Stomach (tissue), 9 donors: ENCODE data around the gene GARS1. TPM values are rescaled to one million over a fixed set of nuclear protein-coding genes. Genes with fewer than 3 reads are reported as not detected.
A peak's percentile ranks its signal among the peaks of the same experiment; 100 is the strongest.

Experiments
- DNase-seq, 2 donors: peaks; one replicate each; pipeline versions ENCODE4 v3.0.0 to v3.0.0-alpha.2; 2013 to 2019
- H3K27ac ChIP-seq, 5 donors: fragments of 200-600 bp in 4 of 5; sonication (generic) in 4 of 5; one replicate each; pipeline ENCODE4 v1.5.1; 2013 to 2019; ENCODE audit warnings: mild to moderate bottlenecking in 1 of 5, moderate library complexity in 1 of 5
- H3K27me3 ChIP-seq, 3 donors: fragments of 200-600 bp; sonication (generic); one replicate each; pipeline ENCODE4 v1.5.1; 2017 to 2019; ENCODE audit warnings: mixed run types in 1 of 3
- H3K36me3 ChIP-seq, 4 donors: fragments of 200-600 bp; sonication (generic); 1 replicate in 3 of 4; 2 replicates in 1 of 4; pipeline ENCODE4 v1.5.1; 2016 to 2019
- H3K4me1 ChIP-seq, 4 donors: fragments of 200-600 bp; sonication (generic); one replicate each; pipeline ENCODE4 v1.5.1; 2016 to 2019
- H3K4me3 ChIP-seq, 4 donors: fragments of 200-600 bp; sonication (generic) in 3 of 4; one replicate each; pipeline ENCODE4 v1.5.1; 2016 to 2019; ENCODE audit warnings: mild to moderate bottlenecking in 1 of 4
- H3K9me3 ChIP-seq, 4 donors: fragments of 200-600 bp; sonication (generic); one replicate each; pipeline ENCODE4 v1.5.1; 2016 to 2019
- EP300 ChIP-seq: sonication (generic); formaldehyde crosslinking; IDR thresholded peaks from one replicate; pipeline ENCODE4 v1.6.1; 2017; ENCODE audit warnings: antibody characterized with exemption
- POLR2A ChIP-seq, 4 donors: fragments of 450-650 bp; IDR thresholded peaks; one replicate each; pipeline ENCODE4 v1.6.1; 2016; ENCODE audit warnings: antibody characterized with exemption in 4 of 4, control low read depth in 2 of 4, mild to moderate bottlenecking in 1 of 4, moderate library complexity in 1 of 4
- POLR2AphosphoS5 ChIP-seq, 3 donors: sonication (generic); formaldehyde crosslinking; IDR thresholded peaks; one replicate each; pipeline ENCODE4 v1.6.1; 2016; ENCODE audit warnings: antibody characterized with exemption in 3 of 3
- WGBS, 5 donors: extraction: QIAGEN DNeasy Blood & Tissue Kit in 3 of 5; methylation state at CpG; one replicate each; pipeline versions ENCODE4 v1.1.5 to v1.1.7; 2013 to 2018; 5-methylcytosine and 5-hydroxymethylcytosine counted together
- intact Hi-C: fragments of 100-400 bp; cut with DNase I; formaldehyde crosslinking; loops from one replicate; pipeline ENCODE4 v1.15.1; 2023; ENCODE audit warnings: low total_unique reads
- polyA plus RNA-seq, 3 donors: library from polyadenylated mRNA; stranded (reverse); fragments of 200-250 nt; gene quantifications; one replicate each; pipeline ENCODE4 v1.2.3, GENCODE V29; 2013
- total RNA-seq, 5 donors: library from RNA; depleted of rRNA; stranded (reverse); fragments of >200 nt; gene quantifications; one replicate each; pipeline versions ENCODE4 v1.1.0 to v1.2.3, GENCODE V29; 2014 to 2016
- TF ChIP-seq, protein P1 (sequence below), 7 experiments: fragments of 450-650 bp in 4 of 7; fragments of 200-600 bp in 3 of 7; sonication (generic) in 3 of 7; IDR thresholded peaks; one replicate each; pipeline ENCODE4 v1.5.1; 2016 to 2019; ENCODE audit warnings: antibody characterized with exemption in 7 of 7, control low read depth in 2 of 7, mild to moderate bottlenecking in 1 of 7
- donor health status: healthy with polysubstance abuse.
- donor health status: Bipolar disorder and iron deficiency.
- donor health status: healthy.

Gene GARS1
- total and polyA plus RNA-seq, 8 donors = 37.5 to 124 (median 74.8) TPM

GRCh38 chr7:30546596-30546995 is 48.1 kb upstream of the GARS1 start:
- Histone ChIP-seq H3K36me3 (peaks cover 0 to 33% (median 27%) of the 10 kb centered on the region in 4 donors), H3K27ac (no peak overlapping the region), H3K4me3 (no peak overlapping the region), H3K9me3 (no peaks in the 10 kb centered on the region), H3K27me3 (no peaks in the 10 kb centered on the region), H3K4me1 (peaks cover 0 to 21% (median 10%) of the 10 kb centered on the region in 4 donors)
- TF ChIP-seq, protein P1, sequence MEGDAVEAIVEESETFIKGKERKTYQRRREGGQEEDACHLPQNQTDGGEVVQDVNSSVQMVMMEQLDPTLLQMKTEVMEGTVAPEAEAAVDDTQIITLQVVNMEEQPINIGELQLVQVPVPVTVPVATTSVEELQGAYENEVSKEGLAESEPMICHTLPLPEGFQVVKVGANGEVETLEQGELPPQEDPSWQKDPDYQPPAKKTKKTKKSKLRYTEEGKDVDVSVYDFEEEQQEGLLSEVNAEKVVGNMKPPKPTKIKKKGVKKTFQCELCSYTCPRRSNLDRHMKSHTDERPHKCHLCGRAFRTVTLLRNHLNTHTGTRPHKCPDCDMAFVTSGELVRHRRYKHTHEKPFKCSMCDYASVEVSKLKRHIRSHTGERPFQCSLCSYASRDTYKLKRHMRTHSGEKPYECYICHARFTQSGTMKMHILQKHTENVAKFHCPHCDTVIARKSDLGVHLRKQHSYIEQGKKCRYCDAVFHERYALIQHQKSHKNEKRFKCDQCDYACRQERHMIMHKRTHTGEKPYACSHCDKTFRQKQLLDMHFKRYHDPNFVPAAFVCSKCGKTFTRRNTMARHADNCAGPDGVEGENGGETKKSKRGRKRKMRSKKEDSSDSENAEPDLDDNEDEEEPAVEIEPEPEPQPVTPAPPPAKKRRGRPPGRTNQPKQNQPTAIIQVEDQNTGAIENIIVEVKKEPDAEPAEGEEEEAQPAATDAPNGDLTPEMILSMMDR (IDR thresholded peaks at IDR 0.05) = no peak
- TF ChIP-seq EP300 (no peak), POLR2AphosphoS5 (IDR thresholded peaks at IDR 0.05) (no peak), POLR2A (IDR thresholded peaks at IDR 0.05) (no peak)
- 94 to 100% (median 97%) methylated on average over 4 of the region's 4 CpGs for WGBS, 5 donors
- no peak for DNase-seq
- intact Hi-C loops = no loop called here

DNA sequence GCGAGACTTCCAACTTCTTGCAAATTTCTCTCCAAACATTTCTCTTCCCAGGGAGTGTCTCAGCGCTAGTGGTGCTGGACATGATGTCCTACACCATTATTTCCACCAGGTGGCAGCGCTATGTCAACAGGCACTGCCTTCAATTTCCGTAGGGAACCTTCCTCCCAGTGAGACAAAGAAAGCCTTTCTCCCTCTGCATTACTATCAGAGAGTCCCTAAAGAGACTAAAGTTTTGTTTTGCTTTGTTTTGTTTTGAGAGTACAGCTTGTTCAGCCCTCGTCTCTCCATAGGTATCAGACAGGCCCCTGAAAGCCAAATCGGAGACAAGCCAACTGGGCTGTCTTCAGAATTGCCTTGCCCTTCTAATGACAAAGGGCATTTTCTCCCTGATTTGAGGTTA is 45.8 kb upstream of the GARS1 start:
- TF ChIP-seq POLR2AphosphoS5 (IDR thresholded peaks at IDR 0.05) = peak in 1 of 3 donors; percentile 42
- TF ChIP-seq EP300 = no peak
- TF ChIP-seq, protein P1 (IDR thresholded peaks at IDR 0.05) = peak in 5 of 7 experiments; percentile 83 to 95 (median 86)
- Histone ChIP-seq H3K36me3 (peaks cover 0 to 29% (median 25%) of the 10 kb centered on the region in 4 donors), H3K27me3 (no peaks in the 10 kb centered on the region), H3K27ac (peak overlapping the region in 1 of 5 donors; percentile 30), H3K4me1 (peaks cover 0 to 21% (median 10%) of the 10 kb centered on the region in 4 donors), H3K4me3 (no peak overlapping the region), H3K9me3 (no peaks in the 10 kb centered on the region)
- intact Hi-C loops = no loop called here
- 10 to 16% (median 15%) methylated on average over 6 of the region's 6 CpGs for WGBS, 5 donors
- peak; percentile 77 to 91 for DNase-seq

DNA sequence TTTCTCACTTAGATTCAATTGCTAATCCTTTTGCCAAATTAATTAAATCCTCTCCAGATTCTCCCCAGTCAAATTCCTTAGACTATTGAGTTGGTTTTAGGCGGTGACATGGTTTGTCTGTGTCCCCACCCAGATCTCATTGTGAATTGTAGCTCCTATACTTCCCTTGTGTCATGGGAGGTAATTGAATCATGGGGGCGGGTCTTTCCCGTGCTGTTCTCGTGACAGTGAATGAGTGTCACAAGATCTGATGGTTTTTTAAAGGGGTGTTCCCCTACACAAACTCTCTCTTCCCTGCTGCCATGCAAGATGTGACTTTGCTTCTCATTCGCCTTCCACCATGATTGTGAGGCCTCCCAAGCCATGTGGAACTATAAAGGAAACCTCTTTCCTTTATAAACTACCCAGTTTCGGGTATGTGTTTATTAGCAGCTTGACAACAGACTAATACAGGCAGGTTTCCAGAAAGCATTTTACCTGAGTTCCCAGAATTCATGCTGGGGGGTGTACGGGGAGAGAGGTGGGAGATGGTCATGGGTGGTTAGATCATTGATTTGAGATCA is 44.7 kb upstream of the GARS1 start:
- peak in 1 of 2 donors; percentile 6 for DNase-seq
- no peak overlapping the region for H3K4me3 ChIP-seq
- TF ChIP-seq POLR2AphosphoS5 (IDR thresholded peaks at IDR 0.05) (no peak), EP300 (no peak), POLR2A (IDR thresholded peaks at IDR 0.05) (no peak)
- TF ChIP-seq, protein P1 (IDR thresholded peaks at IDR 0.05) = no peak
- H3K27me3 ChIP-seq = no peaks in the 10 kb centered on the region
- H3K27ac ChIP-seq = peak overlapping the region in 1 of 5 donors; percentile 78
- WGBS, 5 donors = 76 to 89% (median 83%) methylated on average over 7 of the region's 7 CpGs
- H3K9me3 ChIP-seq = no peaks in the 10 kb centered on the region
- intact Hi-C loops = no loop called here
- H3K36me3 ChIP-seq = peaks cover 0 to 33% (median 30%) of the 10 kb centered on the region in 4 donors
- peaks cover 0 to 21% (median 10%) of the 10 kb centered on the region in 4 donors for H3K4me1 ChIP-seq

DNA sequence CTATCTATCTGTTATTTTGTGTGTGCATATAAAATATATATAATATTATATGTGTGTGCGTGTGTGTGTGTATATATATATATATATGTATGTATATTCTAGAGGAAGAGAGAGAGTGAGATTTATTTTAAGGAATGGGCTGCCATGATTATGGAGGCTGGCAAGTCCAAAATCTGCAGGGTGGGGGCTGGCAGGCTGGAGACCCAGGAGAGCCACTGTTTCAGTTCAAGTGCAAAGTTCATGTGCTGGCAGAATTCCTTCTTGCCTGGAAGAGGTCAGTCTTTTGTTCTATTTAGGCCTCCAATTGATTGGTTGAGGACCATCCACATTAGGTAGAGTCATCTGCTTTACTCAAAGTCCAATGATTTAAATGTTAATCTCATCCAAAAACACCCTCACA is 42.3 kb upstream of the GARS1 start:
- intact Hi-C loops = no loop called here
- H3K36me3 ChIP-seq = peaks cover 0 to 33% (median 22%) of the 10 kb centered on the region in 4 donors
- H3K27me3 ChIP-seq = no peaks in the 10 kb centered on the region
- H3K4me1 ChIP-seq = peaks cover 0 to 21% (median 10%) of the 10 kb centered on the region in 4 donors
- 39 to 96% (median 72%) methylated on average over 1 of the region's 1 CpG for WGBS, 5 donors
- no peak for TF ChIP-seq POLR2AphosphoS5 (IDR thresholded peaks at IDR 0.05)
- no peak for TF ChIP-seq EP300
- TF ChIP-seq POLR2A (IDR thresholded peaks at IDR 0.05) = no peak
- TF ChIP-seq, protein P1 (IDR thresholded peaks at IDR 0.05) = no peak
- no peaks in the 10 kb centered on the region for H3K9me3 ChIP-seq
- DNase-seq = no peak
- H3K27ac ChIP-seq = no peak overlapping the region
- no peak overlapping the region for H3K4me3 ChIP-seq
